Stimulated activated CD8-positive, alpha-beta memory T cell treated with anti-CD3 and anti-CD28 coated beads, Interleukin-4, amount 100 ng/mL, for 4 hours (primary cell): ENCODE results near the gene SMIM14.
A peak's percentile ranks its signal among the peaks of the same experiment; 100 is the strongest.
"Not testable (repeated sequence)": the region's sequence is repeated elsewhere in the genome, so short reads cannot be mapped to it uniquely, and the experiment has no call there.

ENCODE experiments used
- DNase-seq, 2 donors: peaks; one replicate each; pipeline ENCODE4 v3.0.0-alpha.2; 2020; ENCODE audit warnings: low read depth in 2 of 2, low spot score in 1 of 2

SMIM14 gene

GRCh38 chr4:39638354-39639239 is at the start of gene SMIM14:
TSS of gene SMIM14 (minus strand) at chr4:39638865. CDS start at chr4:39605145, 33,720 bp downstream.
- DNase-seq = peak; percentile 77 to 86

- DNase-seq = no peak
These were observed 48.3 kb upstream of the SMIM14 start for GRCh38 chr4:39687014-39687413.

- DNase-seq = no peak
These were observed 47.3 kb upstream of the SMIM14 start for GRCh38 chr4:39685990-39686389.

GRCh38 chr4:39682138-39682537 is 43.5 kb upstream of the SMIM14 start:
- no peak for DNase-seq

- not testable (repeated sequence) for DNase-seq
These were observed 42.3 kb upstream of the SMIM14 start for GRCh38 chr4:39681003-39681402.

- not testable (repeated sequence) for DNase-seq
These were observed 37.0 kb upstream of the SMIM14 start for GRCh38 chr4:39675681-39676080.

- DNase-seq = not testable (repeated sequence)
These were observed 31.6 kb upstream of the SMIM14 start for GRCh38 chr4:39670296-39670695.

GRCh38 chr4:39668887-39669286 is 30.2 kb upstream of the SMIM14 start:
- DNase-seq = no peak

- no peak for DNase-seq
These were observed 29.0 kb upstream of the SMIM14 start for GRCh38 chr4:39667706-39668105.

GRCh38 chr4:39664828-39665731 is 26.4 kb upstream of the SMIM14 start:
- DNase-seq = no peak

- DNase-seq = no peak
These were observed 24.0 kb upstream of the SMIM14 start for GRCh38 chr4:39662683-39663082.

- no peak for DNase-seq
These were observed 22.1 kb upstream of the SMIM14 start for GRCh38 chr4:39660757-39661156.

- no peak for DNase-seq
These were observed 21.4 kb upstream of the SMIM14 start for GRCh38 chr4:39660045-39660444.

GRCh38 chr4:39658756-39659155 is 20.1 kb upstream of the SMIM14 start:
- no peak for DNase-seq

- no peak for DNase-seq
These were observed 18.8 kb upstream of the SMIM14 start for GRCh38 chr4:39657465-39657864.

GRCh38 chr4:39656638-39657037 is 18.0 kb upstream of the SMIM14 start:
- not testable (repeated sequence) for DNase-seq

- DNase-seq = no peak
These were observed 17.2 kb upstream of the SMIM14 start for GRCh38 chr4:39655876-39656275.

- no peak for DNase-seq
These were observed 16.5 kb upstream of the SMIM14 start for GRCh38 chr4:39655211-39655610.

GRCh38 chr4:39651586-39651985 is 12.9 kb upstream of the SMIM14 start:
- DNase-seq = not testable (repeated sequence)

- no peak for DNase-seq
These were observed 11.1 kb upstream of the SMIM14 start for GRCh38 chr4:39649639-39650265.

- no peak for DNase-seq
These were observed 10.3 kb upstream of the SMIM14 start for GRCh38 chr4:39648827-39649558.
